ENCODE results near the gene SALL4. TPM values are rescaled to one million over a fixed set of nuclear protein-coding genes. Genes with fewer than 3 reads are reported as not detected.
A peak's percentile ranks its signal among the peaks of the same experiment; 100 is the strongest.

The SALL4 gene
- total RNA-seq, 2 donors from 2014 or later: 333 to 397 TPM

GRCh38 chr20:51775241-51775640 is 27.1 kb downstream of the SALL4 start:
- 100% methylated on average over 1 of the region's 1 CpG; no CpG with 5 or more reads in 1 of the 2 experiments for WGBS, 2 experiments (ENCODE audit: insufficient coverage in 1 of 2, insufficient read length in 1 of 2)
- no peaks in the 10 kb centered on the region for H3K27me3 ChIP-seq (ENCODE audit: control insufficient read depth, insufficient read depth, low read length, poor library complexity, severe bottlenecking)
- H3K4me3 ChIP-seq (ENCODE audit: low read length): no peak overlapping the region
- no peak overlapping the region for H3K9ac ChIP-seq (ENCODE audit: extremely low read depth, low read length, poor library complexity, severe bottlenecking)
- no peak overlapping the region for H3K27ac ChIP-seq (ENCODE audit: low read depth, low read length)
- Mint-ChIP-seq H3K27ac (no peak overlapping the region), H3K4me1 (no peaks in the 10 kb centered on the region), H3K4me3 (no peak overlapping the region), H3K9me3 (peaks cover 15% of the 10 kb centered on the region), H3K36me3 (ENCODE audit: low read depth) (peaks cover 65% of the 10 kb centered on the region), H3K27me3 (ENCODE audit: insufficient read depth) (no peaks in the 10 kb centered on the region)
- no peak for DNase-seq
- TF ChIP-seq, protein P1, sequence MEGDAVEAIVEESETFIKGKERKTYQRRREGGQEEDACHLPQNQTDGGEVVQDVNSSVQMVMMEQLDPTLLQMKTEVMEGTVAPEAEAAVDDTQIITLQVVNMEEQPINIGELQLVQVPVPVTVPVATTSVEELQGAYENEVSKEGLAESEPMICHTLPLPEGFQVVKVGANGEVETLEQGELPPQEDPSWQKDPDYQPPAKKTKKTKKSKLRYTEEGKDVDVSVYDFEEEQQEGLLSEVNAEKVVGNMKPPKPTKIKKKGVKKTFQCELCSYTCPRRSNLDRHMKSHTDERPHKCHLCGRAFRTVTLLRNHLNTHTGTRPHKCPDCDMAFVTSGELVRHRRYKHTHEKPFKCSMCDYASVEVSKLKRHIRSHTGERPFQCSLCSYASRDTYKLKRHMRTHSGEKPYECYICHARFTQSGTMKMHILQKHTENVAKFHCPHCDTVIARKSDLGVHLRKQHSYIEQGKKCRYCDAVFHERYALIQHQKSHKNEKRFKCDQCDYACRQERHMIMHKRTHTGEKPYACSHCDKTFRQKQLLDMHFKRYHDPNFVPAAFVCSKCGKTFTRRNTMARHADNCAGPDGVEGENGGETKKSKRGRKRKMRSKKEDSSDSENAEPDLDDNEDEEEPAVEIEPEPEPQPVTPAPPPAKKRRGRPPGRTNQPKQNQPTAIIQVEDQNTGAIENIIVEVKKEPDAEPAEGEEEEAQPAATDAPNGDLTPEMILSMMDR (conservative IDR thresholded peaks at IDR 0.05): no peak
- peaks cover 56% of the 10 kb centered on the region for H3K36me3 ChIP-seq (ENCODE audit: control insufficient read depth, insufficient read depth, low read length)
- H3K4me1 ChIP-seq (ENCODE audit: control insufficient read depth, insufficient read depth, low read length): no peaks in the 10 kb centered on the region
- H3K9me3 ChIP-seq (ENCODE audit: control insufficient read depth, low read length): peaks cover 11% of the 10 kb centered on the region

DNA sequence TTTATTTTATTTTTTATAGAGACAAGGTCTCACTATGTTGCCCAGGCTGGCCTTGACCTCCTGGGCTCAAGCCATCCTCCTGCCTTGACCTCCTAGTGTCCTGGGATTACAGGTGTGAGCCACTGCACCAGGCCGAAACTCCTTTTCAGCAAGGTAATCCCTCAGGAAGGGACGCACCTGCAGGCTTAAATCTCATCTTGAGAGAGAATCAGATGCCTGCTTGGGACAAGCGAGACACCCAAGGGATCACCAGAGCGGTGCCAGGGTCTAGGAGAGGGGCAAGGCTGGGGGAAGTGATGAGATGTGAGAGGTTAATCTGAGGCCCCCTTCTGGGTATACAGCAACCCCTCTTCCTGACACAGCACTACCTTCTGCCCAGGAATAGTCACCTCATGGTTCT is 30.1 kb downstream of the SALL4 start:
- H3K9me3 ChIP-seq (ENCODE audit: control insufficient read depth, low read length): no peaks in the 10 kb centered on the region
- whole genome bisulfite sequencing, 2 experiments (ENCODE audit: insufficient coverage in 1 of 2, insufficient read length in 1 of 2): 61 to 82% methylated on average over 3 to 4 of the region's 4 CpGs
- Mint-ChIP-seq H3K4me3 (no peak overlapping the region), H3K36me3 (ENCODE audit: low read depth) (peaks cover 39% of the 10 kb centered on the region), H3K4me1 (peaks cover 7% of the 10 kb centered on the region), H3K9me3 (no peaks in the 10 kb centered on the region), H3K27ac (no peak overlapping the region), H3K27me3 (ENCODE audit: insufficient read depth) (no peaks in the 10 kb centered on the region)
- no peak overlapping the region for H3K27ac ChIP-seq (ENCODE audit: low read depth, low read length)
- no peaks in the 10 kb centered on the region for H3K27me3 ChIP-seq (ENCODE audit: control insufficient read depth, insufficient read depth, low read length, poor library complexity, severe bottlenecking)
- TF ChIP-seq, protein P1 (conservative IDR thresholded peaks at IDR 0.05): no peak
- no peaks in the 10 kb centered on the region for H3K4me1 ChIP-seq (ENCODE audit: control insufficient read depth, insufficient read depth, low read length)
- no peak for DNase-seq
- H3K9ac ChIP-seq (ENCODE audit: extremely low read depth, low read length, poor library complexity, severe bottlenecking): no peak overlapping the region
- no peak overlapping the region for H3K4me3 ChIP-seq (ENCODE audit: low read length)
- H3K36me3 ChIP-seq (ENCODE audit: control insufficient read depth, insufficient read depth, low read length): peaks cover 35% of the 10 kb centered on the region

DNA sequence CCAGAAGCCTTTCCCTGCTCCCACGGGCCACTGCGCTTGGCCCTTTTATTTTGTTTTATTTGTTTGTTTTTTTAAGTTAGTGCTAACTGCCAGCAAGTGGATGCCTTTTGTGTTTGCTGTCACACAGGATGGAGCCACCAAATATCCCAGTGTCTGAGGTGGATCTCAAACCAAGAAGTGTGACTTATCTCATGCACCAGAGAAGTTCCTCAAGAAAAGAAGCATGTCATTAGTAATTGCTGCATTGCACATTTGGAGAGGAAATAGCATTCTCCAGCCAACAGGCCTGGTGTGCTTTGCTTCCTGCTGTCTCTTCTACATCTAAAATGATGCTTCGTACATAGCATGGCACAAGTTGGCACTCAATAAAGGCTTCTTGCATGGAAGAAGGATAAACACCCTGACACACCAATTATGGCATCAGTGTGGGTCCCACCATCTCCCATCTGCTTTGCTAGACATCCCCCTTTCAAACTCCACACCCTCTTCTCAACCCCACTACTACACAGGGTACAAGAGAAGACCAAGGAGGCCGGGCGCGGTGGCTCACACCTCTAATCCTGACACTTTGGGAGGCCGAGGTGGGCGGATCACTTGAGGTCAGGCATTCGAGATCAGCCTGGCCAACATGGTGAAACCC is 32.2 kb downstream of the SALL4 start:
- no peaks in the 10 kb centered on the region for H3K9me3 ChIP-seq (ENCODE audit: control insufficient read depth, low read length)
- H3K27me3 Mint-ChIP-seq (ENCODE audit: insufficient read depth): no peaks in the 10 kb centered on the region
- H3K4me1 Mint-ChIP-seq: peaks cover 7% of the 10 kb centered on the region
- H3K27ac Mint-ChIP-seq: no peak overlapping the region
- no peak overlapping the region for H3K27ac ChIP-seq (ENCODE audit: low read depth, low read length)
- peak overlapping the region; percentile 67 for H3K4me3 Mint-ChIP-seq
- TF ChIP-seq, protein P1 (conservative IDR thresholded peaks at IDR 0.05): no peak
- H3K4me3 ChIP-seq (ENCODE audit: low read length): no peak overlapping the region
- H3K4me1 ChIP-seq (ENCODE audit: control insufficient read depth, insufficient read depth, low read length): no peaks in the 10 kb centered on the region
- peaks cover 25% of the 10 kb centered on the region for H3K36me3 ChIP-seq (ENCODE audit: control insufficient read depth, insufficient read depth, low read length)
- 97 to 100% methylated on average over 5 to 9 of the region's 9 CpGs for WGBS, 2 experiments (ENCODE audit: insufficient coverage in 1 of 2, insufficient read length in 1 of 2)
- peaks cover 27% of the 10 kb centered on the region for H3K36me3 Mint-ChIP-seq (ENCODE audit: low read depth)
- H3K27me3 ChIP-seq (ENCODE audit: control insufficient read depth, insufficient read depth, low read length, poor library complexity, severe bottlenecking): no peaks in the 10 kb centered on the region
- no peak for DNase-seq
- H3K9me3 Mint-ChIP-seq: no peaks in the 10 kb centered on the region
- H3K9ac ChIP-seq (ENCODE audit: extremely low read depth, low read length, poor library complexity, severe bottlenecking): no peak overlapping the region

All from endodermal cell (in vitro differentiated cells).